A549 (cell line): ENCODE measurements around the gene SFT2D1.

Source experiments
- CHD2 ChIP-seq: fragments of 150-350 bp; IDR thresholded peaks from 2 replicates; pipeline ENCODE4 v1.6.1; 2014; ENCODE audit warnings: low read length; ENCODE audit not compliant: partially characterized antibody
- EP300 ChIP-seq, 2 experiments: fragments of >200 bp; sonication (Bioruptor Twin); formaldehyde crosslinking; IDR thresholded peaks; 2 replicates in 1 of 2; 3 replicates in 1 of 2; pipeline ENCODE4 v1.6.1; 2016 to 2017
- FOSL2 ChIP-seq, 2 experiments: fragments of 450-650 bp in 1 of 2; fragments of >200 bp in 1 of 2; sonication (Bioruptor Twin) in 1 of 2; formaldehyde crosslinking; IDR thresholded peaks; 2 replicates each; pipeline versions ENCODE4 v1.5.0 to v1.6.1; 2016 to 2020; ENCODE audit warnings: mild to moderate bottlenecking in 1 of 2, moderate library complexity in 1 of 2
- MAFK ChIP-seq: fragments of 450-650 bp; IDR thresholded peaks from 2 replicates; pipeline ENCODE4 v1.6.1; 2014; ENCODE audit not compliant: partially characterized antibody
- MAZ ChIP-seq: fragments of 150-350 bp; IDR thresholded peaks from 2 replicates; pipeline ENCODE4 v1.6.1; 2014; ENCODE audit warnings: antibody characterized with exemption, low read depth, low read length, borderline replicate concordance
- MYC ChIP-seq: IDR thresholded peaks from 2 replicates; pipeline ENCODE4 v1.6.1; 2012; ENCODE audit warnings: mild to moderate bottlenecking, inconsistent platforms, low read length, improper control_type of control experiment, borderline replicate concordance
- POLR2A ChIP-seq: IDR thresholded peaks from 2 replicates; pipeline ENCODE4 v1.6.1; 2012; ENCODE audit warnings: mild to moderate bottlenecking, low read length
- POLR2AphosphoS2 ChIP-seq: conservative IDR thresholded peaks from 2 replicates; pipeline ENCODE4 v1.6.1; 2012; ENCODE audit warnings: low read length, improper control_type of control experiment, inconsistent platforms
- RCOR1 ChIP-seq: fragments of 150-350 bp; IDR thresholded peaks from 2 replicates; pipeline ENCODE4 v1.6.1; 2014; ENCODE audit warnings: antibody characterized with exemption, low read length, low read depth
- RFX5 ChIP-seq: fragments of 450-650 bp; IDR thresholded peaks from 2 replicates; pipeline ENCODE4 v1.7.1; 2014; ENCODE audit warnings: antibody characterized with exemption, mild to moderate bottlenecking, moderate library complexity
- ZFP36 ChIP-seq: fragments of 450-650 bp; IDR thresholded peaks from 2 replicates; pipeline ENCODE4 v1.6.1; 2014; ENCODE audit warnings: borderline replicate concordance; ENCODE audit not compliant: partially characterized antibody
- TF ChIP-seq, protein P1 (sequence below): fragments of >200 bp; sonication (Bioruptor Twin); formaldehyde crosslinking; IDR thresholded peaks from 3 replicates; pipeline ENCODE4 v1.5.1; 2016
- TF ChIP-seq, protein P2 (sequence below): IDR thresholded peaks from 2 replicates; pipeline ENCODE4 v1.6.1; 2012
- TF ChIP-seq, protein P3 (sequence below): fragments of 200-600 bp; sonication (generic); IDR thresholded peaks from 2 replicates; pipeline ENCODE4 v1.6.1; 2016; ENCODE audit warnings: antibody characterized with exemption, mild to moderate bottlenecking, moderate library complexity

DNA sequence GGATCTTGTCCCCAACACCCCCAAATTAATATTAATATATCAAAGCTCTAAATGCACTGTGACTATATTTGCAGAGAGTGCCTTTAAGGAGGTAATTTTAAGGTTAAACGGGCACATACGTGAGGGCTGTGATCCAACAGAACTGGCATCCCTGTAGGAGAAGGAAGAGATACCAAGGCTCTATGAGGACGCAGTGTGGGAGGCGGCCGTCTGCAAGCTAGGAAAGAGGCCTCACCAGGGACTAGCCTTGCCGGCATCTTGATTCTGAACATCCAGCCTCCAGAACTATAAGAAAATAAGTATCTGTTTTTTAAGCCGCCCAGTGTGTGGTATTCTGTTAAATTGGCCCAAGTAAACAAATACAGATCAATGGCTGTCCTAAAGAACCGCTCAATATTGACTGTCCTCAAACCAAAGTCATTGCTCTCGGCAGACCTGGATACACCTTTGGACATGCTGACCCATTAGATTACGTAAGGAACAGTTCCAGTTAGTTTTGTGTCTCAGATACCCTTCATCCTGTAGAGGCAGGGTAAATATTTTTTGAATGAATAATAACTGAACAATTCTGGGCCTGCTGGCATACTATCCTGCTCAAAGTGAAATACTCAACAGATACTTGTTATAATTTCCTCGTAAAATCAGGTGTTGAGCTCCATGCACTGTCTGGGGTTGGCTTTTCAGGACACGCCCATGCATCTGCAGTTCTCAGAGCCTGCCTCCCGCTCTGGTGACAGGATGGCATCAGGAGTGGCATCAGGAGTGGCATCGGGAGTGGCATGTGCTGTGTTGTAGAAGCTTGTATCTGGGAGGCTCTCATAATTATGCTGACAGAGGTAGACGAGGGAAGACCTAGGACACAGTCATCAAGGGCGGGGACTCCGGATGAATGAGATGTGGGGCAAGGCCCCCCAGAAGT is 40.5 kb downstream of the SFT2D1 start:
- no peak for TF ChIP-seq MAZ
- no peak for TF ChIP-seq MAFK
- no peak for TF ChIP-seq MYC
- TF ChIP-seq, protein P1, sequence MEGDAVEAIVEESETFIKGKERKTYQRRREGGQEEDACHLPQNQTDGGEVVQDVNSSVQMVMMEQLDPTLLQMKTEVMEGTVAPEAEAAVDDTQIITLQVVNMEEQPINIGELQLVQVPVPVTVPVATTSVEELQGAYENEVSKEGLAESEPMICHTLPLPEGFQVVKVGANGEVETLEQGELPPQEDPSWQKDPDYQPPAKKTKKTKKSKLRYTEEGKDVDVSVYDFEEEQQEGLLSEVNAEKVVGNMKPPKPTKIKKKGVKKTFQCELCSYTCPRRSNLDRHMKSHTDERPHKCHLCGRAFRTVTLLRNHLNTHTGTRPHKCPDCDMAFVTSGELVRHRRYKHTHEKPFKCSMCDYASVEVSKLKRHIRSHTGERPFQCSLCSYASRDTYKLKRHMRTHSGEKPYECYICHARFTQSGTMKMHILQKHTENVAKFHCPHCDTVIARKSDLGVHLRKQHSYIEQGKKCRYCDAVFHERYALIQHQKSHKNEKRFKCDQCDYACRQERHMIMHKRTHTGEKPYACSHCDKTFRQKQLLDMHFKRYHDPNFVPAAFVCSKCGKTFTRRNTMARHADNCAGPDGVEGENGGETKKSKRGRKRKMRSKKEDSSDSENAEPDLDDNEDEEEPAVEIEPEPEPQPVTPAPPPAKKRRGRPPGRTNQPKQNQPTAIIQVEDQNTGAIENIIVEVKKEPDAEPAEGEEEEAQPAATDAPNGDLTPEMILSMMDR, result no peak
- no peak for TF ChIP-seq RFX5
- TF ChIP-seq, protein P2, sequence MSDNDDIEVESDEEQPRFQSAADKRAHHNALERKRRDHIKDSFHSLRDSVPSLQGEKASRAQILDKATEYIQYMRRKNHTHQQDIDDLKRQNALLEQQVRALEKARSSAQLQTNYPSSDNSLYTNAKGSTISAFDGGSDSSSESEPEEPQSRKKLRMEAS, result no peak
- TF ChIP-seq POLR2A, result no peak
- no peak for TF ChIP-seq EP300 (IDR thresholded peaks at IDR 0.05)
- TF ChIP-seq CHD2, result no peak
- no peak for TF ChIP-seq FOSL2 (IDR thresholded peaks at IDR 0.05)
- TF ChIP-seq FOSL2 (CRISPR knock-in tag; IDR thresholded peaks at IDR 0.05), result no peak
- no peak for TF ChIP-seq POLR2AphosphoS2
- TF ChIP-seq, protein P3, sequence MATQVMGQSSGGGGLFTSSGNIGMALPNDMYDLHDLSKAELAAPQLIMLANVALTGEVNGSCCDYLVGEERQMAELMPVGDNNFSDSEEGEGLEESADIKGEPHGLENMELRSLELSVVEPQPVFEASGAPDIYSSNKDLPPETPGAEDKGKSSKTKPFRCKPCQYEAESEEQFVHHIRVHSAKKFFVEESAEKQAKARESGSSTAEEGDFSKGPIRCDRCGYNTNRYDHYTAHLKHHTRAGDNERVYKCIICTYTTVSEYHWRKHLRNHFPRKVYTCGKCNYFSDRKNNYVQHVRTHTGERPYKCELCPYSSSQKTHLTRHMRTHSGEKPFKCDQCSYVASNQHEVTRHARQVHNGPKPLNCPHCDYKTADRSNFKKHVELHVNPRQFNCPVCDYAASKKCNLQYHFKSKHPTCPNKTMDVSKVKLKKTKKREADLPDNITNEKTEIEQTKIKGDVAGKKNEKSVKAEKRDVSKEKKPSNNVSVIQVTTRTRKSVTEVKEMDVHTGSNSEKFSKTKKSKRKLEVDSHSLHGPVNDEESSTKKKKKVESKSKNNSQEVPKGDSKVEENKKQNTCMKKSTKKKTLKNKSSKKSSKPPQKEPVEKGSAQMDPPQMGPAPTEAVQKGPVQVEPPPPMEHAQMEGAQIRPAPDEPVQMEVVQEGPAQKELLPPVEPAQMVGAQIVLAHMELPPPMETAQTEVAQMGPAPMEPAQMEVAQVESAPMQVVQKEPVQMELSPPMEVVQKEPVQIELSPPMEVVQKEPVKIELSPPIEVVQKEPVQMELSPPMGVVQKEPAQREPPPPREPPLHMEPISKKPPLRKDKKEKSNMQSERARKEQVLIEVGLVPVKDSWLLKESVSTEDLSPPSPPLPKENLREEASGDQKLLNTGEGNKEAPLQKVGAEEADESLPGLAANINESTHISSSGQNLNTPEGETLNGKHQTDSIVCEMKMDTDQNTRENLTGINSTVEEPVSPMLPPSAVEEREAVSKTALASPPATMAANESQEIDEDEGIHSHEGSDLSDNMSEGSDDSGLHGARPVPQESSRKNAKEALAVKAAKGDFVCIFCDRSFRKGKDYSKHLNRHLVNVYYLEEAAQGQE, result no peak
- no peak for TF ChIP-seq RCOR1
- no peak for TF ChIP-seq ZFP36
